ENCODE data around the gene MALRD1.

DNA sequence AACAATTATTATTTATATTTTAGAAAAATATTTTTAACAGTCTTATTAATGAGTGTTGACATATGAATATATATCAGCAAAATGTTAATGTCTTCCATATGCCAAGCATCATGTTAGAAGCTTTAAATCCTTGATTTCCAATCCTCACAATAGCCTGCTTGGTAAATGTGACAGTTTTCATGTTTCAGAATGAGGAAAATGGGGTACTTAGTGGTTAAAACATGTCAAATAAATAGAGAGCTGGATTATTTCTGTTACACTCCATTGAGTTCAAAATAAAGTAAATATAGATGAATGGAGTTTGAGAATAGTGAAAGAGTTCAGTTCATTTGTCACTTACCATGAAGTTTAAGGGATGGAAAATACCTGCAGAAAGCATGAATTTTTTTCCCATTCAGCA lies 377.4 kb downstream of the MALRD1 start:
- TF ChIP-seq, protein P1, sequence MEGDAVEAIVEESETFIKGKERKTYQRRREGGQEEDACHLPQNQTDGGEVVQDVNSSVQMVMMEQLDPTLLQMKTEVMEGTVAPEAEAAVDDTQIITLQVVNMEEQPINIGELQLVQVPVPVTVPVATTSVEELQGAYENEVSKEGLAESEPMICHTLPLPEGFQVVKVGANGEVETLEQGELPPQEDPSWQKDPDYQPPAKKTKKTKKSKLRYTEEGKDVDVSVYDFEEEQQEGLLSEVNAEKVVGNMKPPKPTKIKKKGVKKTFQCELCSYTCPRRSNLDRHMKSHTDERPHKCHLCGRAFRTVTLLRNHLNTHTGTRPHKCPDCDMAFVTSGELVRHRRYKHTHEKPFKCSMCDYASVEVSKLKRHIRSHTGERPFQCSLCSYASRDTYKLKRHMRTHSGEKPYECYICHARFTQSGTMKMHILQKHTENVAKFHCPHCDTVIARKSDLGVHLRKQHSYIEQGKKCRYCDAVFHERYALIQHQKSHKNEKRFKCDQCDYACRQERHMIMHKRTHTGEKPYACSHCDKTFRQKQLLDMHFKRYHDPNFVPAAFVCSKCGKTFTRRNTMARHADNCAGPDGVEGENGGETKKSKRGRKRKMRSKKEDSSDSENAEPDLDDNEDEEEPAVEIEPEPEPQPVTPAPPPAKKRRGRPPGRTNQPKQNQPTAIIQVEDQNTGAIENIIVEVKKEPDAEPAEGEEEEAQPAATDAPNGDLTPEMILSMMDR (IDR thresholded peaks at IDR 0.05): no peak
- TF ChIP-seq EP300 (IDR thresholded peaks at IDR 0.05) (no peak), POLR2AphosphoS5 (IDR thresholded peaks at IDR 0.05) (no peak)
